ENCODE data around the gene KCTD6.

Gene KCTD6

DNA sequence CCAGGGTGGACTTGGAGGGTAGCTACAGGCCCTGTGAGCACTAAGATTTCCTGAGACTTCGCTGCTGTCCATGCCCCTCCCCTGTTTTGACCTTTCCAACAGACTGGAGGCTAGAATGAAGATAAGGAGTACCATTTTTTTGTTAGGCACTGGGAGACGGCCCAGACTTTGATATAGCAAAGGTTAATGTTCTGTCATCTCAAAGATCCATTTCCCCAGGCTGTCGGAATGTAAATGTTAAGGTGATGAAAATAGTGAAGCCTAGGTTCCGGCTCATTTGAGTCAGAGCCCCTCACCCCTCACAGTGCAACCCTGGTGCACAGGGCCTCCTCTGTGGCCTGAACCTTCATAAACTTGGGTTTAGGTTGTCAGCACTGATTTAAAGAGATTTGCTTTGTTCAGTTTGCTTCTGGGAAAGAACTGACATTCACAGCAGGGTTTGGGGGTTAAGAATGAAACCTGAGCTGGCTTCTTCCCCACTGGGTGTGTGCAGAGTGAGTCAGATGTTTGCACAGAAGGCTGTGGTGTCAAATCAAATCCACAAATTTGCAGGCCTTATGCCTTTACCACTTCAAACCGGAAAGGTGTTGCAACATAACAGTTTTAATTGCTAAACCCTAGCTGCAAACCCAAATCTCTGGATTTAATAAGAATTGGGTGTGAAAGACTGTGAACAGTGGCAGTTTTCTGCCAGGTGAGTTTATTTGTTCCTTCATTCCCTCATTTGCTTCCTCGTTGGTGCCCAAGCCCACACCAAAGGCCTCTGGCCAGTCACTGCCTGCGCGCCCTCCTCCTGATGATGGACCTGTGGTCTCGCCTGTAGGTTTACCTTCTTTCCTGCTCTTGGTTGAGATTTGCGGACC is 20.6 kb upstream of the KCTD6 start:
- Histone ChIP-seq H3K9ac (ENCODE audit: low read length) (peak overlapping the region; percentile 32), H3K27ac (ENCODE audit: low read depth, low read length) (no peak overlapping the region; the same call in 1 of the 2 replicates), H3K36me3 (ENCODE audit: control insufficient read depth, insufficient read depth, low read length) (no peaks in the 10 kb centered on the region), H3K4me1 (ENCODE audit: control insufficient read depth, insufficient read depth, low read length) (peaks cover 30% of the 10 kb centered on the region), H3K27me3 (ENCODE audit: control insufficient read depth, insufficient read depth, low read length) (no peaks in the 10 kb centered on the region), H3K4me3 (ENCODE audit: low read depth, low read length) (no peak overlapping the region), H3K9me3 (ENCODE audit: control insufficient read depth, insufficient read depth, low read depth, low read length) (no peaks in the 10 kb centered on the region)

- Histone ChIP-seq H3K27me3 (ENCODE audit: control insufficient read depth, insufficient read depth, low read length) (no peaks in the 10 kb centered on the region), H3K4me3 (ENCODE audit: low read depth, low read length) (no peak overlapping the region), H3K9ac (ENCODE audit: low read length) (no peak overlapping the region), H3K9me3 (ENCODE audit: control insufficient read depth, insufficient read depth, low read depth, low read length) (no peaks in the 10 kb centered on the region), H3K4me1 (ENCODE audit: control insufficient read depth, insufficient read depth, low read length) (peaks cover 28% of the 10 kb centered on the region), H3K27ac (ENCODE audit: low read depth, low read length) (no peak overlapping the region), H3K36me3 (ENCODE audit: control insufficient read depth, insufficient read depth, low read length) (no peaks in the 10 kb centered on the region)
Measured at GRCh38 chr3:58473275-58473674, 18.6 kb upstream of the KCTD6 start.

DNA sequence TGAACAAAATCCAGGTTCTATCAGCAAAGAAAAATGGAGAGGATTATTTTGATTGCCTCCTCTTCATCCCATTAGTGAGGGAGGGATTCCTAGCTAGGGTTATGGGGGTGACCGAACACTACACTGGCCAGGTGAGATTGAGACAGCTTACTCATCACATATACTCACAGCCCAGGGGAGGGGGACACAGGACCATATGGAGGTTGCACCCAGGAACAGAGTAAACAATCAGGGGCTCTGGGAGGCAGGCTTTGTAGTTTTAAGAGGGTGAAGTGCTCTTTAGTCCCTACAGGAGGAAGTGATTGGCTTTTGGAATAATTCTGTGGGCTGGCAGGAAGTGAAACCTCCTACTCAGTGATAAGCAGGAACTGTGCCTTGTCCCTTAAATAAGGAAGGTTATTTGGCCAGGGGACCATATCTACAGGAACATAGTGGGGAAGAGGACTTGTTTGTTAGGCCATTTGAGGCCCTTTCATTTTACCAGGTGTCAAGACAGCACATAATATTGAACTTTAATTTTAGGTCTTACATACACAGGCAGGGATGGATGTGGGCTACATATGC is 17.5 kb upstream of the KCTD6 start:
- Histone ChIP-seq H3K27ac (ENCODE audit: low read depth, low read length) (no peak overlapping the region), H3K4me1 (ENCODE audit: control insufficient read depth, insufficient read depth, low read length) (peaks cover 28% of the 10 kb centered on the region), H3K9ac (ENCODE audit: low read length) (no peak overlapping the region)

DNA sequence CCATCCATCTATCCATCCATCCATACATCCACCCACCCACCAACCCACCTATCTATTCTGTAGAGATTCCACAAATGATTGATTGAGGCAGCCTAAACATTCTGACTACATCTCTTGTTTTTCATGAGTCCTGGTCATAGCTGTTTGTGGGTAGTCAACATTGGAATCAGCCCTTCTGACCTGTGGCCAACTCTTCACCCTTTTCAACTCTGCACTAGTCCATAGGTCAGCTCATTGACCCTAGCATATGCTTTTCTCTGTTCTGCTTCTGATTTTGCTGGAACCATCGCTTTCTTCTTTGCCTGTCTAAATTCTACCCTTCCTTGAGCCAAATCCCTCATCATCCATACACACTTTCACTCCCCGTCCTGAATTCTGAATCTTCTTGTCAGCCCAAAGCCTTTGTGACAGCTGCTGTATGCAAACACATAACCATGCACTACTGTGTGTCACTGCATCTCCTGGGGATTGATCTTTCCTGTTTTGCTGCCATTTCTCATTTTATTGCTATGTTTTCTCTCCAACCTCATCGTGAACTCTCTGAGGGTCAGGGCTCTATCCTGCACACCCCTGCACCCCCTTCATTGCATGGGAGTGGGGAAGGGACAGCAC is 16.8 kb upstream of the KCTD6 start:
- Histone ChIP-seq H3K4me1 (ENCODE audit: control insufficient read depth, insufficient read depth, low read length) (peaks cover 25% of the 10 kb centered on the region), H3K9ac (ENCODE audit: low read length) (no peak overlapping the region), H3K27me3 (ENCODE audit: control insufficient read depth, insufficient read depth, low read length) (no peaks in the 10 kb centered on the region), H3K9me3 (ENCODE audit: control insufficient read depth, insufficient read depth, low read depth, low read length) (0 out of 2 replicates have a peak, but pooled peaks cover 2% of the 10 kb centered on the region), H3K27ac (ENCODE audit: low read depth, low read length) (no peak overlapping the region), H3K36me3 (ENCODE audit: control insufficient read depth, insufficient read depth, low read length) (no peaks in the 10 kb centered on the region), H3K4me3 (ENCODE audit: low read depth, low read length) (no peak overlapping the region)

More for the DNA sequence above, 17.5 kb upstream of the KCTD6 start:
- no peaks in the 10 kb centered on the region for H3K36me3 ChIP-seq (ENCODE audit: control insufficient read depth, insufficient read depth, low read length)
- no peaks in the 10 kb centered on the region for H3K27me3 ChIP-seq (ENCODE audit: control insufficient read depth, insufficient read depth, low read length)
- H3K4me3 ChIP-seq (ENCODE audit: low read depth, low read length), result no peak overlapping the region
- H3K9me3 ChIP-seq (ENCODE audit: control insufficient read depth, insufficient read depth, low read depth, low read length), result 0 out of 2 replicates have a peak, but pooled peaks cover 2% of the 10 kb centered on the region

DNA sequence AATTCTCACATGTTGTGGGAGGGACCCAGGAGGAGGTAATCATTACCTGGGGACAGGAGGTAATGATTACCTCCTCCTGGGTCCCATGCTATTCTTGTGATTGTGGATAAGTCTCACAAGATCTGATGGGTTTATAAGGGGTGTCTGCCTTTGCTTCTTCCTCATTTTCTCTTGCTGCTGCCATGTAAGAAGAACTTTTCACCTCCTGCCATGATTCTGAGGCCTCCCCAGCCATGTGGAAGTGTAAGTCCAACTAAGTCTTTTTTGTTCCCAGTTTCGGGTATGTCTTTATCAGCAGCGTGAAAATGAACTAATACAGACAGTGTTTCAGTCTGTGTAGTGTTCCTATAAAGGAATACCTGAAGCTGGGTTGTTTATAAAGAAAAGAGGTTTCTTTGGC is 13.1 kb upstream of the KCTD6 start:
- Histone ChIP-seq H3K36me3 (ENCODE audit: control insufficient read depth, insufficient read depth, low read length) (no peaks in the 10 kb centered on the region), H3K4me1 (ENCODE audit: control insufficient read depth, insufficient read depth, low read length) (peaks cover 6% of the 10 kb centered on the region; the same call in 1 of the 2 replicates), H3K4me3 (ENCODE audit: low read depth, low read length) (no peak overlapping the region), H3K27ac (ENCODE audit: low read depth, low read length) (no peak overlapping the region), H3K27me3 (ENCODE audit: control insufficient read depth, insufficient read depth, low read length) (no peaks in the 10 kb centered on the region), H3K9ac (ENCODE audit: low read length) (no peak overlapping the region), H3K9me3 (ENCODE audit: control insufficient read depth, insufficient read depth, low read depth, low read length) (0 out of 2 replicates have a peak, but pooled peaks cover 2% of the 10 kb centered on the region)

- H3K4me1 ChIP-seq (ENCODE audit: control insufficient read depth, insufficient read depth, low read length), result peaks cover 7% of the 10 kb centered on the region
- no peaks in the 10 kb centered on the region for H3K36me3 ChIP-seq (ENCODE audit: control insufficient read depth, insufficient read depth, low read length)
Measured at GRCh38 chr3:58480309-58480708, 11.6 kb upstream of the KCTD6 start.

GRCh38 chr3:58482917-58483636 is 8.8 kb upstream of the KCTD6 start:
- peaks cover 13% of the 10 kb centered on the region for H3K4me1 ChIP-seq (ENCODE audit: control insufficient read depth, insufficient read depth, low read length)
- no peak overlapping the region for H3K4me3 ChIP-seq (ENCODE audit: low read depth, low read length)
- H3K9me3 ChIP-seq (ENCODE audit: control insufficient read depth, insufficient read depth, low read depth, low read length), result 0 out of 2 replicates have a peak, but pooled peaks cover 2% of the 10 kb centered on the region
- no peak overlapping the region for H3K27ac ChIP-seq (ENCODE audit: low read depth, low read length)
- no peaks in the 10 kb centered on the region for H3K27me3 ChIP-seq (ENCODE audit: control insufficient read depth, insufficient read depth, low read length)
- no peaks in the 10 kb centered on the region for H3K36me3 ChIP-seq (ENCODE audit: control insufficient read depth, insufficient read depth, low read length)
- H3K9ac ChIP-seq (ENCODE audit: low read length), result no peak overlapping the region

More at GRCh38 chr3:58480309-58480708, 11.6 kb upstream of the KCTD6 start:
- Histone ChIP-seq H3K27ac (ENCODE audit: low read depth, low read length) (no peak overlapping the region), H3K9me3 (ENCODE audit: control insufficient read depth, insufficient read depth, low read depth, low read length) (0 out of 2 replicates have a peak, but pooled peaks cover 2% of the 10 kb centered on the region), H3K27me3 (ENCODE audit: control insufficient read depth, insufficient read depth, low read length) (no peaks in the 10 kb centered on the region), H3K4me3 (ENCODE audit: low read depth, low read length) (no peak overlapping the region), H3K9ac (ENCODE audit: low read length) (no peak overlapping the region)

- no peak overlapping the region for H3K27ac ChIP-seq (ENCODE audit: low read depth, low read length)
- 0 out of 2 replicates have a peak, but pooled peaks cover under 1% of the 10 kb centered on the region for H3K9me3 ChIP-seq (ENCODE audit: control insufficient read depth, insufficient read depth, low read depth, low read length)
- peaks cover 23% of the 10 kb centered on the region for H3K4me1 ChIP-seq (ENCODE audit: control insufficient read depth, insufficient read depth, low read length)
- no peaks in the 10 kb centered on the region for H3K36me3 ChIP-seq (ENCODE audit: control insufficient read depth, insufficient read depth, low read length)
- no peaks in the 10 kb centered on the region for H3K27me3 ChIP-seq (ENCODE audit: control insufficient read depth, insufficient read depth, low read length)
- H3K4me3 ChIP-seq (ENCODE audit: low read depth, low read length), result no peak overlapping the region
- no peak overlapping the region for H3K9ac ChIP-seq (ENCODE audit: low read length)
Measured at GRCh38 chr3:58484045-58484721, 7.7 kb upstream of the KCTD6 start.

DNA sequence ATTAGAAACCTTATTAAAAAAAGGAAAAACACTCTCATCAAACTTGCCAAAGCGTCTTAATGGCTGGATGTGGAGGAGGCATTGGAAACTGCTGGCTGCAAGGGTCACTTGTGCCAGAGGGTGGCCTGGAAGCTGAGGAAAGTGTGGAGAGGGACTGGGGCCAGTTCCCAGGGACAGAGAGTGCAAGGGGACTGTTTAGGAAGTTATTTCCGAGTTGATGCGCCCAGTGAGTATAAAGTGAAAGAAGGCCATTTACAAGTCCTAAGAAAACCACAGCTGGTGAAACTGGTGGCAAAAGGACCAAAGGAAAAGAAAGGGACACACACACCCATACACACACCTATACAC is 7.2 kb upstream of the KCTD6 start:
- H3K9me3 ChIP-seq (ENCODE audit: control insufficient read depth, insufficient read depth, low read depth, low read length), result no peaks in the 10 kb centered on the region
- H3K4me1 ChIP-seq (ENCODE audit: control insufficient read depth, insufficient read depth, low read length), result peaks cover 24% of the 10 kb centered on the region
- H3K27ac ChIP-seq (ENCODE audit: low read depth, low read length), result no peak overlapping the region
- no peaks in the 10 kb centered on the region for H3K27me3 ChIP-seq (ENCODE audit: control insufficient read depth, insufficient read depth, low read length)
- H3K4me3 ChIP-seq (ENCODE audit: low read depth, low read length), result no peak overlapping the region
- no peak overlapping the region for H3K9ac ChIP-seq (ENCODE audit: low read length)
- H3K36me3 ChIP-seq (ENCODE audit: control insufficient read depth, insufficient read depth, low read length), result no peaks in the 10 kb centered on the region

DNA sequence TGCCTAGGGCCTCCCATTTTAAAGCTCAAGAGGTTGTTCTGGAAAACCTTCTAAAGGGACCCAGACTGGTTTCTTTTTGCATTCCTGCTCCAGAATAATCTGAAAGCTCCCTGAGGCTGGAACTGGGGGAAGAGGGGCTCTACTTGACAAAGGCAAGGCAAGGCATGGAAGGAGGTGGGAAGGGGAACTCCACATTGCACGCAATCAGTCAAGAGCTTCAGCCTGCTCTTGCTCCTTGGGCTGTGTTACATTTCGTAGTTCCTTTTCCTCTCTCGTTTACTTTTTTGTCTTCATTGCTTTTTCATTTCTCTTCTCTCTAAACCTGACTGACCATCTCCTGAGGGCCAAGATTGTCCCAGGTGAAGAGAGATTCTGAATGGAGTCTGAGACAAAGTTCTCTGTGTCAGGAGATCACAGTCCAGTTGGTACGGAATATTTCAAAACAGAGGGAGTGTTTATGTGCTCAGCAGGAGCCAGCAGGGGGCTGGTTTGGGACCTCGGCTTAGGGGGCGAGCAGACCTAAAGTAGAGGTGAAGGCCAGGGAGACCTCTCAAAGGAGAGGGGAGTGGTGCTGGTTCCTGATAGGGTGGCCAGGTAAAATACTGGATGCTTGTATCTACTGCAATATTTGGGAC is 6.0 kb upstream of the KCTD6 start:
- no peak overlapping the region for H3K27ac ChIP-seq (ENCODE audit: low read depth, low read length)
- no peaks in the 10 kb centered on the region for H3K27me3 ChIP-seq (ENCODE audit: control insufficient read depth, insufficient read depth, low read length)
- no peak overlapping the region for H3K4me3 ChIP-seq (ENCODE audit: low read depth, low read length)
- no peaks in the 10 kb centered on the region for H3K36me3 ChIP-seq (ENCODE audit: control insufficient read depth, insufficient read depth, low read length)
- H3K9ac ChIP-seq (ENCODE audit: low read length), result no peak overlapping the region
- H3K4me1 ChIP-seq (ENCODE audit: control insufficient read depth, insufficient read depth, low read length), result peaks cover 26% of the 10 kb centered on the region
- no peaks in the 10 kb centered on the region for H3K9me3 ChIP-seq (ENCODE audit: control insufficient read depth, insufficient read depth, low read depth, low read length)
